GM19324 (cell line): ENCODE results near the gene ABI3BP.

ENCODE experiments used
- ATAC-seq: cut with Tn5 transposase; IDR thresholded peaks from one replicate; pipeline ENCODE4 v1.9.1; 2021; ENCODE audit warnings: mild to moderate bottlenecking, moderate library complexity; ENCODE audit not compliant: unreplicated experiment, low FRiP score

Gene ABI3BP

DNA sequence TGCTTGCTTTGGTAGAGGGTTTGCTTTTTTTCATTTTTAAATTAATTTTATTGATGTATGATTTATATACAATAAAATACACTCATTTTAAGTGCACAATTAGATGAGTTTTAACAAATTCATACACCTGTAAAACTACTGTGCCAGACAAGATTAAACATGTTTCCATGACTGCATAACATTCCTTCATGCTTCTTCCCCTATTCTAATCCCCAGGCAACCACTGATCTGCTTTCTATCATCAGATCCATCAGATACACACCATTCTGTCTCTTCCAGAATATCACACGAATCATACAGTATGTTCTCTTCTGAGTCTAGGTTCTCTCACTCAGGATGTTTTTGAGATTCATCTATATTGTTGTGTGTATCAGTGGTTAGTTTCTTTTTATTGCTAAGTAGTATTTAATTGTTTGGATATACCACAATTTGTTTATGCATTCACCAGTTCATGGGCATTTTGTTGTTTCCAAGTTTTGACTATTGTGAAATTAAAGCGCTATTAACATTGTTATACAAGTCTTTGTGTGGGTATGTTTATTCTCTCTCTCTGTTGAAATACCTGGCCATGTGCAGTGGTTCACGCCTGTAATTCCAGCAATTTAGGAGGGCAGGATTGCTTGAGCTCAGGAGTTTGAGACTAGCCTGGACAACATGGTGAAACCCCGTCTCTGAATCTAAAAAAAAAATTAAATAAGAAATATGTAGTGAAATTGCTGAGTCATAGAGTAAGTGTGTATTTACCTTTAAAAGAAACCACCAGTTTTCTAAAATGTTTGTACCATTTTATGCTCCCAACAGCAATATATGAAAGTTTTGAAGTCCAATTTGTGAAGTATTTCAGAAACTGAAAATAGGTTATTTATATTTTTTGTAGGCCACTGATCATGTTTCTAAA lies 290.9 kb downstream of the ABI3BP start:
- ATAC-seq = no peak

DNA sequence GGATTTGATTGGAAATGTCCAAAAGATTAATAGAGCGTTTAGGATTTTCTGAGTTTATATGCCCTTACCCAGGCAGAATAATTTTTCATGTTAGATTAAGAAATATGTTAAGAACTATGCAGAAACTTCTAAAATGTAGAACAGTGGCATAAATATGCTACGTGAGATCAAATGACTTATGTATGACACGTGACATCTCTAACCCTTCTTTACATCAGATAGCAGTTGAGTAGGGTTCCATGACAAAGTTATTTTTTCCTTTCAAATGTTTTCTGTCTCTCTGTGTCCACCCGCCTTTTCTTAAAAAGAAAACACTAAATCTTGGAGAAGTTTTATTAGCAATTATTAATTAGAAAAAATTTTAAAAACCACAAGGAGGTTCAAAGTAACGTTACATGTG lies 292.5 kb downstream of the ABI3BP start:
- no peak for ATAC-seq
